Vagina (tissue), 2 donors: ENCODE data around the gene CD36. TPM values are rescaled to one million over a fixed set of nuclear protein-coding genes. Genes with fewer than 3 reads are reported as not detected.

ENCODE experiments used
- DNase-seq, 2 donors: peaks; one replicate each; pipeline ENCODE4 v3.0.0-alpha.2; 2017; ENCODE audit errors: extremely low spot score in 2 of 2
- H3K27ac ChIP-seq: fragments of 200-600 bp; sonication (generic); one replicate; pipeline ENCODE4 v1.5.1; 2019
- H3K27me3 ChIP-seq: fragments of 200-600 bp; sonication (generic); one replicate; pipeline ENCODE4 v1.5.1; 2019
- H3K36me3 ChIP-seq, 2 donors: fragments of 200-600 bp; sonication (generic); one replicate each; pipeline ENCODE4 v1.5.1; 2017 to 2019
- H3K4me1 ChIP-seq: fragments of 200-600 bp; sonication (generic); one replicate; pipeline ENCODE4 v1.5.1; 2019
- H3K4me3 ChIP-seq, 2 donors: fragments of 200-600 bp; sonication (generic); 1 replicate in 1 of 2; 2 replicates in 1 of 2; pipeline ENCODE4 v1.5.1; 2016 to 2019
- H3K9me3 ChIP-seq: fragments of 200-600 bp; sonication (generic); one replicate; pipeline ENCODE4 v1.5.1; 2019
- CTCF ChIP-seq, 3 experiments: fragments of 450-650 bp in 2 of 3; fragments of 200-600 bp in 1 of 3; sonication (generic) in 1 of 3; IDR thresholded peaks; one replicate each; pipeline ENCODE4 v1.5.1; 2017 to 2019; ENCODE audit warnings: antibody characterized with exemption in 3 of 3, mild to moderate bottlenecking in 2 of 3, moderate library complexity in 2 of 3
- POLR2A ChIP-seq, 2 donors: fragments of 450-650 bp; IDR thresholded peaks; one replicate each; pipeline ENCODE4 v1.6.1; 2017; ENCODE audit warnings: antibody characterized with exemption in 2 of 2, mild to moderate bottlenecking in 2 of 2, moderate library complexity in 2 of 2
- POLR2AphosphoS5 ChIP-seq, 2 donors: sonication (generic); formaldehyde crosslinking; IDR thresholded peaks; one replicate each; pipeline ENCODE4 v1.9.0; 2017; ENCODE audit warnings: antibody characterized with exemption in 2 of 2, mild to moderate bottlenecking in 2 of 2, low read depth in 1 of 2; ENCODE audit not compliant: insufficient read depth in 1 of 2
- intact Hi-C: fragments of 100-400 bp; cut with DNase I; formaldehyde crosslinking; loops from one replicate; pipeline ENCODE4 v1.15.1; 2023
- total RNA-seq: library from RNA; depleted of rRNA; stranded (reverse); fragments of >200 nt; gene quantifications from one replicate; pipeline ENCODE4 v1.2.3, GENCODE V29; 2016

The CD36 gene
- total RNA-seq, 1 donor from 2014 or later: 102 TPM

DNA sequence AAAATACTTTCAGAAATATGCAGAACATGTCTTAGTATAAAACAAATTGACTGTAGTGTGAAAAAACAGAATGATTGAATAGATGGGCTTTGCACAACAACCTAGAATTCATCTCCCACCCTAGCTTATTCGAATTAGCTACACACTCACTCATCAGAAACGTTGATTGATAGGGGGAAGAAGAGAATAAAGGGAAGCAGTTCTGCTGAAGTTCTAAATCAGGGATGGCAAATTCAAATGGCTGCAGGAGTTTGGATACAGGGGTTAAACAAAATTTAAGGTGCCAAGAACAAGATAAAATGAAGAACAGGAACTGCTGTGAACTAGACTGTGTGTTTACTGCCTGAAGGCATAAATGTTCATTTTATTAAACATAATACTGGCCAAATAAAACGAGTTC, 9.0 kb downstream of the CD36 start:
- Histone ChIP-seq H3K27me3 (no peaks in the 10 kb centered on the region), H3K4me1 (no peaks in the 10 kb centered on the region), H3K9me3 (no peaks in the 10 kb centered on the region), H3K36me3 (no peaks in the 10 kb centered on the region), H3K4me3 (no peak overlapping the region), H3K27ac (no peak overlapping the region)
- TF ChIP-seq POLR2AphosphoS5 (IDR thresholded peaks at IDR 0.05; ENCODE audit: insufficient read depth in 1 of 2, low read depth in 1 of 2) (no peak), CTCF (IDR thresholded peaks at IDR 0.05) (no peak), POLR2A (IDR thresholded peaks at IDR 0.05) (no peak)
- DNase-seq: no peak
- intact Hi-C loops: no loop called here

GRCh38 chr7:80648031-80648600, 9.7 kb downstream of the CD36 start:
- no peak for TF ChIP-seq CTCF (IDR thresholded peaks at IDR 0.05)
- TF ChIP-seq POLR2A (IDR thresholded peaks at IDR 0.05): no peak
- no peak for TF ChIP-seq POLR2AphosphoS5 (IDR thresholded peaks at IDR 0.05; ENCODE audit: insufficient read depth in 1 of 2, low read depth in 1 of 2)
- Histone ChIP-seq H3K36me3 (no peaks in the 10 kb centered on the region), H3K27me3 (no peaks in the 10 kb centered on the region), H3K9me3 (no peaks in the 10 kb centered on the region), H3K4me1 (no peaks in the 10 kb centered on the region), H3K27ac (no peak overlapping the region), H3K4me3 (no peak overlapping the region)
- intact Hi-C loops: no loop called here
- DNase-seq: no peak

GRCh38 chr7:80649011-80649410, 10.6 kb downstream of the CD36 start:
- Histone ChIP-seq H3K27me3 (no peaks in the 10 kb centered on the region), H3K4me3 (no peak overlapping the region), H3K9me3 (no peaks in the 10 kb centered on the region)

GRCh38 chr7:80650030-80650429, 11.6 kb downstream of the CD36 start:
- H3K27me3 ChIP-seq: no peaks in the 10 kb centered on the region
- no peak overlapping the region for H3K27ac ChIP-seq
- DNase-seq: no peak
- no peaks in the 10 kb centered on the region for H3K36me3 ChIP-seq
- no peaks in the 10 kb centered on the region for H3K9me3 ChIP-seq
- intact Hi-C loops: loop anchor here (10.0 kb wide), 1 partner anchor 225 kb away; no protein-coding TSS in a partner anchor
- H3K4me1 ChIP-seq: no peaks in the 10 kb centered on the region
- no peak overlapping the region for H3K4me3 ChIP-seq
- TF ChIP-seq POLR2A (IDR thresholded peaks at IDR 0.05) (no peak), CTCF (IDR thresholded peaks at IDR 0.05) (no peak), POLR2AphosphoS5 (IDR thresholded peaks at IDR 0.05; ENCODE audit: insufficient read depth in 1 of 2, low read depth in 1 of 2) (no peak)

More at GRCh38 chr7:80649011-80649410, 10.6 kb downstream of the CD36 start:
- DNase-seq: no peak
- Histone ChIP-seq H3K27ac (no peak overlapping the region), H3K36me3 (no peaks in the 10 kb centered on the region), H3K4me1 (no peaks in the 10 kb centered on the region)
- intact Hi-C loops: no loop called here
- TF ChIP-seq POLR2A (IDR thresholded peaks at IDR 0.05) (no peak), CTCF (IDR thresholded peaks at IDR 0.05) (no peak), POLR2AphosphoS5 (IDR thresholded peaks at IDR 0.05; ENCODE audit: insufficient read depth in 1 of 2, low read depth in 1 of 2) (no peak)

- DNase-seq: no peak
- Histone ChIP-seq H3K4me1 (no peaks in the 10 kb centered on the region), H3K9me3 (no peaks in the 10 kb centered on the region), H3K36me3 (no peaks in the 10 kb centered on the region), H3K4me3 (no peak overlapping the region), H3K27me3 (no peaks in the 10 kb centered on the region), H3K27ac (no peak overlapping the region)
- TF ChIP-seq POLR2A (IDR thresholded peaks at IDR 0.05): no peak
- TF ChIP-seq POLR2AphosphoS5 (IDR thresholded peaks at IDR 0.05; ENCODE audit: insufficient read depth in 1 of 2, low read depth in 1 of 2): no peak
- intact Hi-C loops: loop anchor here (10.0 kb wide), 1 partner anchor 227 kb away; no protein-coding TSS in a partner anchor
Observed at GRCh38 chr7:80651471-80651870, 13.0 kb downstream of the CD36 start.
